HepG2 (cell line): Measurements from ENCODE around the gene PCYOX1L. TPM values are rescaled to one million over a fixed set of nuclear protein-coding genes. Genes with fewer than 3 reads are reported as not detected.

Experiments
- ATAC-seq: fragments of 200-7000 bp; cut with Tn5 transposase; 3 replicates; pipeline ENCODE4 v1.9.1; 2020; ENCODE audit warnings: mild to moderate bottlenecking, moderate library complexity
- BruUV-seq: library from RNA; stranded (reverse); fragments of 400-500 nt; replicated peaks from 2 replicates; lab custom pipeline; 2021; lab: Mats Ljungman, UMichigan
- CTCF ChIA-PET: fragments of 300-600 bp; formaldehyde crosslinking; extraction: SDS; loops from one replicate; lab custom pipeline; 2021; ENCODE audit warnings: low total read pairs, inconsistent platforms, low intra/inter-chr PET ratio; lab: Yijun Ruan, JAX
- POLR2A ChIA-PET: fragments of 350-600 bp; sonication (Branson Sonifier 250); formaldehyde crosslinking; loops from one replicate; lab custom pipeline; 2020; ENCODE audit warnings: antibody characterized with exemption, inconsistent platforms; lab: Yijun Ruan, JAX
- DNase-seq: peaks from one replicate; pipeline ENCODE4 v3.0.0-alpha.2; 2015; ENCODE audit warnings: low spot score
- FAIRE-seq: peaks from 3 replicates; lab custom pipeline; 2011; peaks lifted over from hg19 to GRCh38; lab: Jason Lieb, UNC
- H2AFZ ChIP-seq: one replicate; pipeline ENCODE4 v1.6.1; 2011; ENCODE audit warnings: low read length, inconsistent platforms
- H3K27ac ChIP-seq: fragments of 300-600 bp; 3 replicates; pipeline ENCODE4 v1.8.0; 2011; ENCODE audit warnings: mixed run types, mild to moderate bottlenecking, mixed read lengths, low read length, inconsistent platforms; ENCODE audit not compliant: insufficient read depth; ENCODE audit errors: extremely low read length
- H3K27me3 ChIP-seq, 2 experiments: fragments of 200-600 bp in 1 of 2; 2 replicates in 1 of 2; 3 replicates in 1 of 2; pipeline versions ENCODE4 v1.6.0 to v1.8.0; 2011; ENCODE audit warnings: low read length in 2 of 2, mild to moderate bottlenecking in 2 of 2, moderate library complexity in 2 of 2, inconsistent platforms in 1 of 2; ENCODE audit not compliant: insufficient read depth in 2 of 2, control insufficient read depth in 1 of 2
- H3K36me3 ChIP-seq, 2 experiments: fragments of 200-600 bp in 1 of 2; replicated peaks in 1 of 2; 2 replicates in 1 of 2; 3 replicates in 1 of 2; pipeline versions ENCODE4 v1.5.1 to v1.8.0; 2011; ENCODE audit warnings: low read length in 2 of 2, inconsistent platforms in 1 of 2; ENCODE audit not compliant: insufficient read depth in 2 of 2, control insufficient read depth in 1 of 2
- H3K4me1 ChIP-seq: 2 replicates; pipeline ENCODE4 v1.5.1; 2012; ENCODE audit warnings: low read length, inconsistent platforms; ENCODE audit not compliant: insufficient read depth
- H3K4me2 ChIP-seq: 2 replicates; pipeline ENCODE4 v1.6.0; 2011; ENCODE audit warnings: low read depth, low read length, inconsistent platforms
- H3K4me3 ChIP-seq, 3 experiments: fragments of 200-600 bp in 1 of 3; sonication (generic), shearing (Covaris generic) in 1 of 3; replicated peaks in 1 of 3; 2 replicates each; pipeline ENCODE4 v1.5.1; 2011 to 2016; ENCODE audit warnings: low read length in 3 of 3, inconsistent platforms in 2 of 3, low read depth in 2 of 3, mild to moderate bottlenecking in 2 of 3, control low read depth in 1 of 3, mixed read lengths in 1 of 3; ENCODE audit not compliant: insufficient read depth in 1 of 3
- H3K79me2 ChIP-seq: one replicate; pipeline ENCODE4 v1.6.1; 2011; ENCODE audit warnings: low read length, inconsistent platforms; ENCODE audit not compliant: insufficient read depth
- H3K9ac ChIP-seq: 2 replicates; pipeline ENCODE4 v1.6.0; 2011; ENCODE audit warnings: mild to moderate bottlenecking, low read depth, low read length, inconsistent platforms; ENCODE audit not compliant: insufficient read depth
- H3K9me3 ChIP-seq: 2 replicates; pipeline ENCODE4 v1.5.1; 2012; ENCODE audit warnings: mild to moderate bottlenecking, low read length
- H4K20me1 ChIP-seq: 2 replicates; pipeline ENCODE4 v1.6.0; 2011; ENCODE audit warnings: inconsistent platforms, mild to moderate bottlenecking, low read length, moderate library complexity; ENCODE audit not compliant: insufficient read depth
- GABPA ChIP-seq, 2 experiments: IDR thresholded peaks; 2 replicates each; pipeline ENCODE4 v1.6.1; 2011 to 2016; ENCODE audit warnings: low read depth in 2 of 2, low read length in 1 of 2, missing biosample characterization in 1 of 2, missing genetic modification characterization in 1 of 2
- GABPB1 ChIP-seq: IDR thresholded peaks from 2 replicates; pipeline ENCODE4 v1.6.1; 2016; ENCODE audit warnings: mild to moderate bottlenecking, missing genetic modification reagents, moderate library complexity, missing compliant biosample characterization
- NR2C2 ChIP-seq: sonication (generic); formaldehyde crosslinking; IDR thresholded peaks from 2 replicates; pipeline ENCODE4 v1.4.0; 2020; ENCODE audit warnings: missing genetic modification reagents, mild to moderate bottlenecking, moderate library complexity, borderline replicate concordance
- PBX3 ChIP-seq: sonication (generic); formaldehyde crosslinking; IDR thresholded peaks from 2 replicates; pipeline ENCODE4 v1.8.1; 2023; ENCODE audit warnings: missing genetic modification reagents, inconsistent platforms, borderline replicate concordance
- RBAK ChIP-seq: sonication (generic); formaldehyde crosslinking; IDR thresholded peaks from 2 replicates; pipeline ENCODE4 v1.5.1; 2020; ENCODE audit warnings: mild to moderate bottlenecking, missing genetic modification reagents
- RFXAP ChIP-seq: sonication (generic); formaldehyde crosslinking; IDR thresholded peaks from 2 replicates; pipeline ENCODE4 v1.4.0; 2020; ENCODE audit warnings: missing genetic modification reagents, borderline replicate concordance
- TEF ChIP-seq: sonication (generic); formaldehyde crosslinking; IDR thresholded peaks from 2 replicates; pipeline ENCODE4 v1.5.0; 2020; ENCODE audit warnings: missing genetic modification reagents
- THAP11 ChIP-seq: IDR thresholded peaks from 2 replicates; pipeline ENCODE4 v1.6.1; 2016; ENCODE audit warnings: missing biosample characterization, missing genetic modification reagents
- ZNF143 ChIP-seq: sonication (generic); formaldehyde crosslinking; IDR thresholded peaks from 2 replicates; pipeline ENCODE4 v1.4.0; 2020; ENCODE audit warnings: missing genetic modification reagents
- ZSCAN21 ChIP-seq: sonication (generic); formaldehyde crosslinking; IDR thresholded peaks from 2 replicates; pipeline ENCODE4 v1.8.0; 2022; ENCODE audit warnings: mild to moderate bottlenecking, missing genetic modification reagents, moderate library complexity, borderline replicate concordance
- in situ Hi-C: cut with HindIII; loops from 2 replicates; pipeline ENCODE4 v1.10.0; 2017; ENCODE audit warnings: low pct_unique_long_range_greater_than_20kb; ENCODE audit not compliant: extremely low pct_ligation_motif_present
- intact Hi-C: fragments of 100-400 bp; cut with micrococcal nuclease; formaldehyde crosslinking; loops from one replicate; pipeline ENCODE4 v1.10.0; 2022; ENCODE audit not compliant: unreplicated experiment
- polyA plus RNA-seq, 8 experiments: library from polyadenylated mRNA; depleted of rRNA in 3 of 8; stranded (reverse) in 7 of 8; unstranded in 1 of 8; fragments of >200 nt; fragmentation: Illumina TruSeq in 4 of 8; extraction: Trizol in 4 of 8; gene quantifications; 2 replicates each; pipeline versions ENCODE4 v1.2.1 to v1.2.3, GENCODE V29; 2011 to 2016; ENCODE audit warnings: low read depth in 4 of 8, missing spikeins in 1 of 8, mixed read lengths in 1 of 8; ENCODE audit not compliant: insufficient read depth in 1 of 8
- total RNA-seq, 5 experiments: library from RNA; depleted of rRNA; stranded (reverse); fragments of >200 nt; fragmentation: Illumina TruSeq; extraction: Trizol; gene quantifications; 2 replicates each; pipeline ENCODE4 v1.2.3, GENCODE V29; 2016; ENCODE audit warnings: low read depth in 1 of 5

The PCYOX1L gene
- total and polyA plus RNA-seq, 2 of the 13 experiments (the other 11 are each of a cell fraction or from before 2014, with no cell fraction given): 1.00 to 3.7 TPM

DNA sequence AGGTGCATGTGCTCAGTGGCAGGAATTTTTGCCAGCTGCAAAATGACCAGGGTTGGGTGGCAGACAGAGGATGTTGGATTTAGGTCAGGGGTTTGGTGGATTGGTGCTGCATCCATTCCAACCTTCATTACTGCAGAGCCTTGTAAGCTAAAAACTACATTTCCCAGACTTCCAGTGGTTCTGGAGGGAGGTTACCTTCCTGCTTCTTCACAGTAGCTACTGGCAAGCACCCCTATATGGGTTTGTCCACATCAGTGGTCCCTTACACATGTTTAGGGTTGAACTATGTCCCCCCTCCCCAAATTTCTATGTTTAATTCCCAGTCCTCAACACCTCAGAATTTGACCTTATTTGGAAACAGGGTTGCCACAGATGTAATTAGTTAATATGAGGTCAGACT is 41.9 kb downstream of the PCYOX1L start:
- no peak overlapping the region for H3K27ac ChIP-seq
- in situ Hi-C loops: no loop called here
- intact Hi-C loops: no loop called here
- H3K4me2 ChIP-seq: no peak overlapping the region
- no peak overlapping the region for H3K4me3 ChIP-seq
- H3K27me3 ChIP-seq: peaks cover 0 to 6% of the 10 kb centered on the region in 2 experiments; a peak in 1 of 5 replicates
- H3K79me2 ChIP-seq: no peaks in the 10 kb centered on the region
- FAIRE-seq: no peak
- no peaks in the 10 kb centered on the region for H3K9me3 ChIP-seq
- ChIA-PET CTCF (no interaction called here), POLR2A (no interaction called here)
- no peaks in the 10 kb centered on the region for H4K20me1 ChIP-seq
- H3K4me1 ChIP-seq: peaks cover 26% of the 10 kb centered on the region
- H3K9ac ChIP-seq: no peak overlapping the region
- no TSS peak for BruUV-seq
- TF ChIP-seq RBAK (CRISPR knock-in tag): no peak
- TF ChIP-seq NR2C2 (CRISPR knock-in tag): peak; percentile 35; the same call in 1 of the 2 replicates
- no peak for TF ChIP-seq PBX3 (CRISPR knock-in tag)
- TF ChIP-seq TEF: no peak
- peak; percentile 21; the same call in 1 of the 2 replicates for TF ChIP-seq GABPB1 (CRISPR knock-in tag)
- TF ChIP-seq ZSCAN21 (CRISPR knock-in tag): no peak
- TF ChIP-seq RFXAP (CRISPR knock-in tag): no peak
- peak; percentile 89 for TF ChIP-seq THAP11 (CRISPR knock-in tag)
- no peak for TF ChIP-seq GABPA (IDR thresholded peaks at IDR 0.05; ENCODE audit: low read depth, low read length)
- TF ChIP-seq GABPA (CRISPR knock-in tag; IDR thresholded peaks at IDR 0.05; ENCODE audit: low read depth): peak; percentile 71
- peak; percentile 77 for TF ChIP-seq ZNF143
- ATAC-seq: no peak
- no peaks in the 10 kb centered on the region for H3K36me3 ChIP-seq
- no peak for DNase-seq
- H2AFZ ChIP-seq: no peak overlapping the region
